ENCODE results near the gene TRMO. TPM values are rescaled to one million over a fixed set of nuclear protein-coding genes. Genes with fewer than 3 reads are reported as not detected.

TRMO gene
- total and polyA plus RNA-seq, 7 donors, result 6.7 to 13.9 (median 9.2) TPM

GRCh38 chr9:97863314-97863713 lies 59.0 kb downstream of the TRMO start:
- no peak overlapping the region for H3K27ac ChIP-seq
- no peaks in the 10 kb centered on the region for H3K36me3 ChIP-seq (ENCODE audit: insufficient read depth in 1 of 2, low read depth in 1 of 2)
- 65 to 71% (median 69%) methylated on average over 7 of the region's 7 CpGs for WGBS, 3 donors
- H3K4me3 ChIP-seq, result no peak overlapping the region
- peaks cover 0 to 64% (median 15%) of the 10 kb centered on the region in 3 donors for H3K27me3 ChIP-seq (ENCODE audit: insufficient read depth in 3 of 3, low read length in 2 of 3)
- TF ChIP-seq CTCF (IDR thresholded peaks at IDR 0.05), result no peak
- intact Hi-C loops (cut with DNase I), result loop anchor here in 1 of 2 donors (10.0 kb wide), 1 partner anchor 59 kb away; no protein-coding TSS in a partner anchor
- H3K4me1 ChIP-seq, result no peaks in the 10 kb centered on the region
- ATAC-seq, result no peak
- DNase-seq, result no peak
- H3K9me3 ChIP-seq, result peaks cover 10% of the 10 kb centered on the region

GRCh38 chr9:97861148-97861475 lies 61.2 kb downstream of the TRMO start:
- DNase-seq, result no peak
- no peak for TF ChIP-seq CTCF (IDR thresholded peaks at IDR 0.05)
- H3K9me3 ChIP-seq, result peaks cover 4% of the 10 kb centered on the region
- peaks cover 0 to 70% (median 23%) of the 10 kb centered on the region in 3 donors for H3K27me3 ChIP-seq (ENCODE audit: insufficient read depth in 3 of 3, low read length in 2 of 3)
- no peaks in the 10 kb centered on the region for H3K4me1 ChIP-seq
- WGBS, 3 donors, result 67 to 71% (median 70%) methylated on average over 5 of the region's 5 CpGs
- H3K27ac ChIP-seq, result no peak overlapping the region
- intact Hi-C loops (cut with DNase I), result loop anchor here in 1 of 2 donors (10.0 kb wide), 1 partner anchor 56 kb away; no protein-coding TSS in a partner anchor
- H3K36me3 ChIP-seq (ENCODE audit: insufficient read depth in 1 of 2, low read depth in 1 of 2), result no peaks in the 10 kb centered on the region
- no peak overlapping the region for H3K4me3 ChIP-seq
- ATAC-seq, result no peak

- Histone ChIP-seq H3K27me3 (ENCODE audit: insufficient read depth in 3 of 3, low read length in 2 of 3) (peaks cover 0 to 70% (median 28%) of the 10 kb centered on the region in 3 donors), H3K4me3 (no peak overlapping the region), H3K27ac (no peak overlapping the region), H3K36me3 (ENCODE audit: insufficient read depth in 1 of 2, low read depth in 1 of 2) (no peaks in the 10 kb centered on the region), H3K9me3 (no peaks in the 10 kb centered on the region), H3K4me1 (no peaks in the 10 kb centered on the region)
- ATAC-seq, result no peak
- TF ChIP-seq CTCF (IDR thresholded peaks at IDR 0.05), result no peak
- DNase-seq, result no peak
- intact Hi-C loops (cut with DNase I), result loop anchor here in 1 of 2 donors (10.0 kb wide), 1 partner anchor 56 kb away; no protein-coding TSS in a partner anchor
- 26 to 28% (median 28%) methylated on average over 10 of the region's 10 CpGs for WGBS, 3 donors
Measured at GRCh38 chr9:97860451-97861147, 61.7 kb downstream of the TRMO start.

- intact Hi-C loops (cut with DNase I), result no loop called here
- no peak for DNase-seq
- TF ChIP-seq CTCF (IDR thresholded peaks at IDR 0.05), result no peak
- Histone ChIP-seq H3K4me3 (no peak overlapping the region), H3K27me3 (ENCODE audit: insufficient read depth in 3 of 3, low read length in 2 of 3) (peaks cover 0 to 79% (median 38%) of the 10 kb centered on the region in 3 donors), H3K36me3 (ENCODE audit: insufficient read depth in 1 of 2, low read depth in 1 of 2) (no peaks in the 10 kb centered on the region), H3K4me1 (no peaks in the 10 kb centered on the region), H3K27ac (no peak overlapping the region), H3K9me3 (no peaks in the 10 kb centered on the region)
- no peak for ATAC-seq
- WGBS, 3 donors, result 43 to 63% (median 45%) methylated on average over 2 of the region's 2 CpGs
Measured at GRCh38 chr9:97859346-97859745, 63.0 kb downstream of the TRMO start.

Data from psoas muscle (tissue), 8 donors.